Fibroblast of lung (primary cell): ENCODE data around the gene MGAT5. TPM values are rescaled to one million over a fixed set of nuclear protein-coding genes. Genes with fewer than 3 reads are reported as not detected.

Experiments
- DNase-seq, 2 donors: peaks; one replicate each; pipeline versions ENCODE4 v3.0.0 to v3.0.0-alpha.2; 2010; ENCODE audit warnings: low read depth in 2 of 2
- H2AFZ ChIP-seq: 2 replicates; pipeline ENCODE4 v1.5.1; 2012; ENCODE audit warnings: low read length, control low read depth, inconsistent platforms
- H3K27ac ChIP-seq: 2 replicates; pipeline ENCODE4 v1.5.1; 2011; ENCODE audit warnings: low read length, control low read depth; ENCODE audit not compliant: insufficient read depth
- H3K27me3 ChIP-seq: 2 replicates; pipeline ENCODE4 v1.5.1; 2011; ENCODE audit warnings: mild to moderate bottlenecking, low read length; ENCODE audit not compliant: control insufficient read depth, insufficient read depth
- H3K36me3 ChIP-seq: 2 replicates; pipeline ENCODE4 v1.5.1; 2011; ENCODE audit warnings: low read length; ENCODE audit not compliant: control insufficient read depth, insufficient read depth
- H3K4me1 ChIP-seq: 2 replicates; pipeline ENCODE4 v1.5.1; 2011; ENCODE audit warnings: low read length; ENCODE audit not compliant: control insufficient read depth, insufficient read depth; ENCODE audit errors: extremely low read depth
- H3K4me2 ChIP-seq: 2 replicates; pipeline ENCODE4 v1.5.1; 2011; ENCODE audit warnings: low read length, control low read depth; ENCODE audit not compliant: insufficient read depth; ENCODE audit errors: extremely low read depth
- H3K4me3 ChIP-seq, 4 experiments: fragments of 200-600 bp in 1 of 4; sonication (generic) in 1 of 4; replicated peaks in 1 of 4; 2 replicates each; pipeline ENCODE4 v1.5.1; 2011 to 2016; ENCODE audit warnings: low read length in 4 of 4, low read depth in 3 of 4, mild to moderate bottlenecking in 3 of 4, control low read depth in 2 of 4, inconsistent platforms in 1 of 4, mixed read lengths in 1 of 4; ENCODE audit not compliant: insufficient read depth in 1 of 4; ENCODE audit errors: control extremely low read depth in 1 of 4
- H3K79me2 ChIP-seq: 2 replicates; pipeline ENCODE4 v1.5.1; 2012; ENCODE audit warnings: mild to moderate bottlenecking, low read length, inconsistent platforms; ENCODE audit not compliant: control insufficient read depth, insufficient read depth
- H3K9ac ChIP-seq: 2 replicates; pipeline ENCODE4 v1.5.1; 2011; ENCODE audit warnings: mild to moderate bottlenecking, low read length, control low read depth; ENCODE audit not compliant: insufficient read depth
- H3K9me3 ChIP-seq: 2 replicates; pipeline ENCODE4 v1.5.1; 2012; ENCODE audit warnings: low read depth, low read length; ENCODE audit not compliant: control insufficient read depth, insufficient read depth
- H4K20me1 ChIP-seq: 2 replicates; pipeline ENCODE4 v1.5.1; 2011; ENCODE audit warnings: low read length; ENCODE audit not compliant: control insufficient read depth, insufficient read depth; ENCODE audit errors: extremely low read depth
- CTCF ChIP-seq, 2 donors: IDR thresholded peaks in 1 of 2; conservative IDR thresholded peaks in 1 of 2; 1 replicate in 1 of 2; 2 replicates in 1 of 2; pipeline ENCODE4 v1.5.1; 2011 to 2012; ENCODE audit warnings: low read length in 2 of 2, control low read depth in 1 of 2, inconsistent platforms in 1 of 2, low read depth in 1 of 2, mild to moderate bottlenecking in 1 of 2
- EZH2 ChIP-seq: IDR thresholded peaks from 2 replicates; pipeline ENCODE4 v1.5.1; 2012; ENCODE audit warnings: low read length, control low read depth, mild to moderate bottlenecking; ENCODE audit errors: missing control alignments
- polyA plus RNA-seq, 2 donors: library from polyadenylated mRNA; depleted of rRNA in 1 of 2; stranded (reverse) in 1 of 2; unstranded in 1 of 2; fragments of >200 nt; gene quantifications; 2 replicates each; pipeline ENCODE4 v1.2.1, GENCODE V29; 2011 to 2012; ENCODE audit warnings: missing spikeins in 1 of 2
- total RNA-seq: library from RNA; depleted of rRNA; stranded (reverse); fragments of >200 nt; gene quantifications from 2 replicates; pipeline ENCODE4 v1.2.1, GENCODE V29; 2014

MGAT5 gene
- total and polyA plus RNA-seq, 2 donors (not counting 1 experiment from before 2014, with no cell fraction given) = 270 to 301 TPM

GRCh38 chr2:134314202-134314601 lies 60.3 kb downstream of the MGAT5 start:
- H3K9me3 ChIP-seq = no peaks in the 10 kb centered on the region
- no peak overlapping the region for H3K4me3 ChIP-seq
- no peaks in the 10 kb centered on the region for H3K27me3 ChIP-seq
- DNase-seq = no peak
- H2AFZ ChIP-seq = no peak overlapping the region
- no peak overlapping the region for H3K9ac ChIP-seq
- H3K27ac ChIP-seq = no peak overlapping the region
- H3K79me2 ChIP-seq = no peaks in the 10 kb centered on the region
- peaks cover 3% of the 10 kb centered on the region for H3K4me1 ChIP-seq
- H3K36me3 ChIP-seq = no peaks in the 10 kb centered on the region
- no peak overlapping the region for H3K4me2 ChIP-seq
- no peaks in the 10 kb centered on the region for H4K20me1 ChIP-seq
- TF ChIP-seq EZH2 = no peak
- no peak for TF ChIP-seq CTCF (conservative IDR thresholded peaks at IDR 0.05 in 1 of 2, IDR thresholded peaks at IDR 0.05 in 1 of 2; ENCODE audit: low read depth in 1 of 2, low read length in 2 of 2)

- no peaks in the 10 kb centered on the region for H3K36me3 ChIP-seq
- H3K9ac ChIP-seq = no peak overlapping the region
- H4K20me1 ChIP-seq = no peaks in the 10 kb centered on the region
- H3K4me2 ChIP-seq = no peak overlapping the region
- no peak overlapping the region for H3K4me3 ChIP-seq
- H2AFZ ChIP-seq = no peak overlapping the region
- no peak for DNase-seq
- H3K4me1 ChIP-seq = peaks cover 3% of the 10 kb centered on the region
- TF ChIP-seq CTCF (conservative IDR thresholded peaks at IDR 0.05 in 1 of 2, IDR thresholded peaks at IDR 0.05 in 1 of 2; ENCODE audit: low read depth in 1 of 2, low read length in 2 of 2) (no peak), EZH2 (no peak)
- no peaks in the 10 kb centered on the region for H3K9me3 ChIP-seq
- H3K27ac ChIP-seq = no peak overlapping the region
- H3K27me3 ChIP-seq = no peaks in the 10 kb centered on the region
- no peaks in the 10 kb centered on the region for H3K79me2 ChIP-seq
Measured at GRCh38 chr2:134314681-134315368, 61.0 kb downstream of the MGAT5 start.

GRCh38 chr2:134315471-134315870 lies 61.6 kb downstream of the MGAT5 start:
- no peaks in the 10 kb centered on the region for H3K27me3 ChIP-seq
- H3K79me2 ChIP-seq = no peaks in the 10 kb centered on the region

More at GRCh38 chr2:134315471-134315870, 61.6 kb downstream of the MGAT5 start:
- Histone ChIP-seq H4K20me1 (no peaks in the 10 kb centered on the region), H2AFZ (no peak overlapping the region), H3K4me1 (peaks cover 3% of the 10 kb centered on the region), H3K9ac (no peak overlapping the region), H3K4me3 (no peak overlapping the region), H3K27ac (no peak overlapping the region), H3K4me2 (no peak overlapping the region), H3K36me3 (no peaks in the 10 kb centered on the region), H3K9me3 (no peaks in the 10 kb centered on the region)
- TF ChIP-seq EZH2 = no peak
- TF ChIP-seq CTCF (conservative IDR thresholded peaks at IDR 0.05 in 1 of 2, IDR thresholded peaks at IDR 0.05 in 1 of 2; ENCODE audit: low read depth in 1 of 2, low read length in 2 of 2) = no peak
- DNase-seq = no peak
